ENCODE data around the gene CHRM5. TPM values are rescaled to one million over a fixed set of nuclear protein-coding genes. Genes with fewer than 3 reads are reported as not detected.

The CHRM5 gene
- total and polyA plus RNA-seq, 8 donors, result not detected

- TF ChIP-seq, protein P1, sequence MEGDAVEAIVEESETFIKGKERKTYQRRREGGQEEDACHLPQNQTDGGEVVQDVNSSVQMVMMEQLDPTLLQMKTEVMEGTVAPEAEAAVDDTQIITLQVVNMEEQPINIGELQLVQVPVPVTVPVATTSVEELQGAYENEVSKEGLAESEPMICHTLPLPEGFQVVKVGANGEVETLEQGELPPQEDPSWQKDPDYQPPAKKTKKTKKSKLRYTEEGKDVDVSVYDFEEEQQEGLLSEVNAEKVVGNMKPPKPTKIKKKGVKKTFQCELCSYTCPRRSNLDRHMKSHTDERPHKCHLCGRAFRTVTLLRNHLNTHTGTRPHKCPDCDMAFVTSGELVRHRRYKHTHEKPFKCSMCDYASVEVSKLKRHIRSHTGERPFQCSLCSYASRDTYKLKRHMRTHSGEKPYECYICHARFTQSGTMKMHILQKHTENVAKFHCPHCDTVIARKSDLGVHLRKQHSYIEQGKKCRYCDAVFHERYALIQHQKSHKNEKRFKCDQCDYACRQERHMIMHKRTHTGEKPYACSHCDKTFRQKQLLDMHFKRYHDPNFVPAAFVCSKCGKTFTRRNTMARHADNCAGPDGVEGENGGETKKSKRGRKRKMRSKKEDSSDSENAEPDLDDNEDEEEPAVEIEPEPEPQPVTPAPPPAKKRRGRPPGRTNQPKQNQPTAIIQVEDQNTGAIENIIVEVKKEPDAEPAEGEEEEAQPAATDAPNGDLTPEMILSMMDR (IDR thresholded peaks at IDR 0.05), result no peak
- DNase-seq, result no peak
- Histone ChIP-seq H3K4me1 (no peaks in the 10 kb centered on the region), H3K4me3 (no peak overlapping the region), H3K36me3 (no peaks in the 10 kb centered on the region), H3K27me3 (no peaks in the 10 kb centered on the region), H3K27ac (no peak overlapping the region), H3K9me3 (no peaks in the 10 kb centered on the region)
- intact Hi-C loops (cut with DNase I), result loop anchor here in 1 of 3 donors (10.0 kb wide), 1 partner anchor 91 kb away; no protein-coding TSS in a partner anchor
- WGBS, 2 donors, result 49 to 50% methylated on average over 2 of the region's 2 CpGs
- FAIRE-seq, result no peak
- no peak for ATAC-seq
Observed at GRCh38 chr15:34114215-34114614, 145.9 kb downstream of the CHRM5 start.

- TF ChIP-seq, protein P1 (IDR thresholded peaks at IDR 0.05), result no peak
- no peaks in the 10 kb centered on the region for H3K36me3 ChIP-seq
- no peak overlapping the region for H3K27ac ChIP-seq
- DNase-seq (no peak), FAIRE-seq (no peak), ATAC-seq (no peak)
- WGBS, 2 donors, result 75 to 81% methylated on average over 3 of the region's 3 CpGs
- H3K4me1 ChIP-seq, result no peaks in the 10 kb centered on the region
- intact Hi-C loops (cut with DNase I), result loop anchor here in 1 of 3 donors (10.0 kb wide), 1 partner anchor 90 kb away; no protein-coding TSS in a partner anchor
- H3K4me3 ChIP-seq, result no peak overlapping the region
- no peaks in the 10 kb centered on the region for H3K9me3 ChIP-seq
- H3K27me3 ChIP-seq, result no peaks in the 10 kb centered on the region
Observed at GRCh38 chr15:34114739-34115138, 146.4 kb downstream of the CHRM5 start.

DNA sequence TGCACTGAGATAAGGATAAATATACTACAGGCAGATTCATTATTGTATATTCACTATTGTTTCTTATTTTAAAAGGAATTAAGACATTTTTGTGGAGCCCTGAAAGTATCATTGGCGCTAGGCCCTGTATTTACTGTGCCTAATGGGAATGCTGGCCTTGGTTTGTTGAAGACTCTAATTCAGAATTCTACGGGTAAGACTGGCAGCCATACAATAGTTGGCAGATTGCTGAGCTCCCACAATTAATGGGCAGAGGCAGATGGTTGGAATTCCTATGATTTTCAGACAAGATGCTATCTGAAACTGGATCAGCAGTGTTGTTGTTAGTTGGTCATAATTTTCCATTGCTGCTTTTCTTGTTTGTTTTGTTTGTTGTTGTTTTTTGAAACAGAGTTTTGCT lies 148.3 kb downstream of the CHRM5 start:
- no peak for ATAC-seq
- TF ChIP-seq, protein P1 (IDR thresholded peaks at IDR 0.05), result no peak
- Histone ChIP-seq H3K27me3 (no peaks in the 10 kb centered on the region), H3K4me3 (no peak overlapping the region), H3K36me3 (no peaks in the 10 kb centered on the region), H3K4me1 (no peaks in the 10 kb centered on the region), H3K27ac (no peak overlapping the region), H3K9me3 (no peaks in the 10 kb centered on the region)
- intact Hi-C loops (cut with DNase I), result loop anchor here in 1 of 3 donors (10.0 kb wide), 1 partner anchor 88 kb away; no protein-coding TSS in a partner anchor
- no peak for DNase-seq
- FAIRE-seq, result no peak
- 33 to 38% methylated on average over 2 of the region's 2 CpGs for WGBS, 2 donors

Other genes with a start within 250 kb of the CHRM5 start
- gene AVEN, start 70.7 kb downstream of the CHRM5 start, total RNA-seq, result 10 to 100 TPM in 3 of 6 donors, 1 to 10 TPM in 3; 8.7 to 13.9 (median 10.0) TPM
- gene AVEN, start 70.7 kb downstream of the CHRM5 start, polyA plus RNA-seq, result 1 to 10 TPM; 5.9 to 7.8 TPM
- 10 to 100 TPM; 25.8 to 38.3 (median 31.7) TPM for gene EMC7, start 133.4 kb downstream of the CHRM5 start, total RNA-seq
- 10 to 100 TPM; 38.0 to 48.4 TPM for gene EMC7, start 133.4 kb downstream of the CHRM5 start, polyA plus RNA-seq
- gene PGBD4, start 133.6 kb downstream of the CHRM5 start, total RNA-seq, result 1 to 10 TPM in 1 of 6 donors, under 1 TPM in 5; 0.37 to 1.1 (median 0.57) TPM
- gene PGBD4, start 133.6 kb downstream of the CHRM5 start, polyA plus RNA-seq, result under 1 TPM; 0.61 to 0.85 TPM
- gene KATNBL1, start 241.6 kb downstream of the CHRM5 start, total RNA-seq, result 10 to 100 TPM in 4 of 6 donors, 1 to 10 TPM in 2; 9.4 to 24.0 (median 11.4) TPM
- 10 to 100 TPM; 10.1 to 12.8 TPM for gene KATNBL1, start 241.6 kb downstream of the CHRM5 start, polyA plus RNA-seq

All from pancreas (tissue), 10 donors.